ENCODE measurements around the gene GDF10.

DNA sequence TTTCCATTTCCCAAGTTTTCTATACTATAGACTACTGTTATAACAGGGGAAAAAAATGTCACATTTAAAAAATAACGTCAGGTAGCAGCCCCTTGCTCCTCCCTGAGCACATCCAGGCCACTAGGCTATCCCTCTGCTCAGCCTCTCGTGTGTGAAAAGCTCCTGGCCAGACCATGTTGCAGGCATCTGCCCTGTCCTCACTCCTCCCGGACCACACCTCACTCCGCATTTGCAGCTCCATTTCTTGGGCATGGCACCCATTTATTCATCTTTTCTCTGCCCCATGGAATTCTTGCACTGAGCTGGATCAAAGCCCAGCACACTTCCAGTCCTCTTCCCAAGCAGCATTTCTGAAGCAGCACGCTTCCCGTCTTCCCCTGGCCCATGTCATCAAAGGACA is 20.8 kb downstream of the GDF10 start:
- TF ChIP-seq, protein P1, sequence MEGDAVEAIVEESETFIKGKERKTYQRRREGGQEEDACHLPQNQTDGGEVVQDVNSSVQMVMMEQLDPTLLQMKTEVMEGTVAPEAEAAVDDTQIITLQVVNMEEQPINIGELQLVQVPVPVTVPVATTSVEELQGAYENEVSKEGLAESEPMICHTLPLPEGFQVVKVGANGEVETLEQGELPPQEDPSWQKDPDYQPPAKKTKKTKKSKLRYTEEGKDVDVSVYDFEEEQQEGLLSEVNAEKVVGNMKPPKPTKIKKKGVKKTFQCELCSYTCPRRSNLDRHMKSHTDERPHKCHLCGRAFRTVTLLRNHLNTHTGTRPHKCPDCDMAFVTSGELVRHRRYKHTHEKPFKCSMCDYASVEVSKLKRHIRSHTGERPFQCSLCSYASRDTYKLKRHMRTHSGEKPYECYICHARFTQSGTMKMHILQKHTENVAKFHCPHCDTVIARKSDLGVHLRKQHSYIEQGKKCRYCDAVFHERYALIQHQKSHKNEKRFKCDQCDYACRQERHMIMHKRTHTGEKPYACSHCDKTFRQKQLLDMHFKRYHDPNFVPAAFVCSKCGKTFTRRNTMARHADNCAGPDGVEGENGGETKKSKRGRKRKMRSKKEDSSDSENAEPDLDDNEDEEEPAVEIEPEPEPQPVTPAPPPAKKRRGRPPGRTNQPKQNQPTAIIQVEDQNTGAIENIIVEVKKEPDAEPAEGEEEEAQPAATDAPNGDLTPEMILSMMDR (IDR thresholded peaks at IDR 0.05) = no peak
- no peak for TF ChIP-seq EZH2 (IDR thresholded peaks at IDR 0.05; ENCODE audit: borderline replicate concordance, insufficient read depth, low read depth, low read length, poor library complexity, severe bottlenecking)
